Endodermal cell (in vitro differentiated cells): Measurements from ENCODE around the gene SIAH3. TPM values are rescaled to one million over a fixed set of nuclear protein-coding genes. Genes with fewer than 3 reads are reported as not detected.

Experiments
- DNase-seq: peaks from one replicate; pipeline ENCODE4 v3.0.0-alpha.2; 2017
- H3K27ac ChIP-seq: 2 replicates; pipeline ENCODE4 v1.5.1; 2013; ENCODE audit warnings: mild to moderate bottlenecking, low read depth, low read length, moderate library complexity
- H3K27me3 ChIP-seq: 2 replicates; pipeline ENCODE4 v1.6.1; 2013; ENCODE audit warnings: mild to moderate bottlenecking, low read length, moderate library complexity; ENCODE audit not compliant: insufficient read depth, control insufficient read depth, poor library complexity, severe bottlenecking
- H3K36me3 ChIP-seq: 2 replicates; pipeline ENCODE4 v1.7.0; 2013; ENCODE audit warnings: mild to moderate bottlenecking, low read length, moderate library complexity; ENCODE audit not compliant: control insufficient read depth, insufficient read depth
- H3K4me1 ChIP-seq: one replicate; pipeline ENCODE4 v1.7.0; 2013; ENCODE audit warnings: low read length; ENCODE audit not compliant: control insufficient read depth, insufficient read depth
- H3K4me3 ChIP-seq: 2 replicates; pipeline ENCODE4 v1.5.1; 2013; ENCODE audit warnings: mild to moderate bottlenecking, low read length, moderate library complexity
- H3K9ac ChIP-seq: 2 replicates; pipeline ENCODE4 v1.6.1; 2013; ENCODE audit warnings: mild to moderate bottlenecking, low read length, moderate library complexity; ENCODE audit not compliant: poor library complexity, severe bottlenecking; ENCODE audit errors: extremely low read depth
- H3K9me3 ChIP-seq: 2 replicates; pipeline ENCODE4 v1.6.1; 2013; ENCODE audit warnings: mild to moderate bottlenecking, low read length, moderate library complexity; ENCODE audit not compliant: control insufficient read depth
- H3K27ac Mint-ChIP-seq: 2 replicates; pipeline ENCODE4 v1.8.0; 2020; ENCODE audit warnings: mixed read lengths
- H3K27me3 Mint-ChIP-seq: 2 replicates; pipeline ENCODE4 v1.8.0; 2021; ENCODE audit warnings: mild to moderate bottlenecking, mixed read lengths; ENCODE audit not compliant: insufficient read depth
- H3K36me3 Mint-ChIP-seq: 2 replicates; pipeline ENCODE4 v1.8.0; 2020; ENCODE audit warnings: low read depth, mixed read lengths
- H3K4me1 Mint-ChIP-seq: 2 replicates; pipeline ENCODE4 v1.8.0; 2020; ENCODE audit warnings: mixed read lengths
- H3K4me3 Mint-ChIP-seq: 2 replicates; pipeline ENCODE4 v1.8.0; 2020; ENCODE audit warnings: mild to moderate bottlenecking, moderate library complexity, mixed read lengths
- H3K9me3 Mint-ChIP-seq: 2 replicates; pipeline ENCODE4 v1.8.0; 2020; ENCODE audit warnings: mild to moderate bottlenecking, mixed read lengths
- CTCF ChIP-seq: fragments of 200-600 bp; sonication (generic); conservative IDR thresholded peaks from 2 replicates; pipeline ENCODE4 v1.5.0; 2021; ENCODE audit warnings: antibody characterized with exemption, mild to moderate bottlenecking
- WGBS, 2 experiments: methylation state at CpG; one replicate each; pipeline versions ENCODE4 v1.1.5 to v1.1.7; 2013; ENCODE audit warnings: missing lambda C conversion rate in 2 of 2, mixed read lengths in 1 of 2; ENCODE audit not compliant: insufficient coverage in 1 of 2, insufficient read length in 1 of 2; 5-methylcytosine and 5-hydroxymethylcytosine counted together
- total RNA-seq, 2 donors: library from RNA; stranded (reverse); fragmentation: NEBNext Ultra II Directional in 1 of 2; extraction: Animal tissue kit (Norgen Biotek cat#: 25700) in 1 of 2; gene quantifications; 2 replicates in 1 of 2; 3 replicates in 1 of 2; pipeline ENCODE4 v1.2.1, GENCODE V29; 2021

Gene SIAH3
- total RNA-seq, 2 donors from 2014 or later, result not detected

- H3K27ac ChIP-seq, result no peak overlapping the region
- no peak overlapping the region for H3K4me3 Mint-ChIP-seq
- no peaks in the 10 kb centered on the region for H3K4me1 Mint-ChIP-seq
Observed at GRCh38 chr13:45838171-45838745, 13.3 kb downstream of the SIAH3 start.

GRCh38 chr13:45837111-45837510 is 14.4 kb downstream of the SIAH3 start:
- Mint-ChIP-seq H3K4me3 (no peak overlapping the region), H3K27me3 (no peaks in the 10 kb centered on the region)
- TF ChIP-seq CTCF, result no peak

More at GRCh38 chr13:45838171-45838745, 13.3 kb downstream of the SIAH3 start:
- Histone ChIP-seq H3K27me3 (no peaks in the 10 kb centered on the region), H3K4me1 (no peaks in the 10 kb centered on the region), H3K9ac (no peak overlapping the region), H3K9me3 (no peaks in the 10 kb centered on the region), H3K36me3 (no peaks in the 10 kb centered on the region), H3K4me3 (no peak overlapping the region)
- H3K9me3 Mint-ChIP-seq, result no peaks in the 10 kb centered on the region
- no peaks in the 10 kb centered on the region for H3K36me3 Mint-ChIP-seq
- DNase-seq, result no peak
- no peak for TF ChIP-seq CTCF
- H3K27ac Mint-ChIP-seq, result no peak overlapping the region
- H3K27me3 Mint-ChIP-seq, result no peaks in the 10 kb centered on the region
- 73 to 74% methylated on average over 12 of the region's 12 CpGs for WGBS, 2 experiments

GRCh38 chr13:45834411-45834994 is 17.1 kb downstream of the SIAH3 start:
- no peaks in the 10 kb centered on the region for H3K4me1 Mint-ChIP-seq
- 84 to 90% methylated on average over 2 to 6 of the region's 7 CpGs for WGBS, 2 experiments
- Histone ChIP-seq H3K27me3 (no peaks in the 10 kb centered on the region), H3K4me3 (no peak overlapping the region), H3K36me3 (no peaks in the 10 kb centered on the region), H3K9ac (no peak overlapping the region), H3K4me1 (no peaks in the 10 kb centered on the region), H3K27ac (no peak overlapping the region), H3K9me3 (no peaks in the 10 kb centered on the region)
- H3K9me3 Mint-ChIP-seq, result no peaks in the 10 kb centered on the region
- no peak overlapping the region for H3K27ac Mint-ChIP-seq
- no peak for DNase-seq
- H3K27me3 Mint-ChIP-seq, result no peaks in the 10 kb centered on the region
- H3K36me3 Mint-ChIP-seq, result no peaks in the 10 kb centered on the region
- H3K4me3 Mint-ChIP-seq, result no peak overlapping the region
- TF ChIP-seq CTCF, result no peak

More at GRCh38 chr13:45837111-45837510, 14.4 kb downstream of the SIAH3 start:
- H3K4me1 ChIP-seq, result no peaks in the 10 kb centered on the region
- H3K36me3 ChIP-seq, result no peaks in the 10 kb centered on the region
- H3K36me3 Mint-ChIP-seq, result no peaks in the 10 kb centered on the region
- no peak overlapping the region for H3K27ac ChIP-seq
- H3K9me3 ChIP-seq, result no peaks in the 10 kb centered on the region
- H3K4me3 ChIP-seq, result no peak overlapping the region
- H3K9me3 Mint-ChIP-seq, result no peaks in the 10 kb centered on the region
- H3K27ac Mint-ChIP-seq, result no peak overlapping the region
- H3K4me1 Mint-ChIP-seq, result no peaks in the 10 kb centered on the region
- no peak overlapping the region for H3K9ac ChIP-seq
- H3K27me3 ChIP-seq, result no peaks in the 10 kb centered on the region
- no peak for DNase-seq
- 67% methylated on average over 1 of the region's 1 CpG; no CpG with 5 or more reads in 1 of the 2 experiments for WGBS, 2 experiments
